ENCODE measurements around the gene ZBED4.

ZBED4 gene

GRCh38 chr22:49925525-49926128 lies 72.0 kb downstream of the ZBED4 start:
- H3K9me3 ChIP-seq (ENCODE audit: control insufficient read depth, low read length), result no peaks in the 10 kb centered on the region
- peaks cover 7% of the 10 kb centered on the region for H3K27me3 ChIP-seq (ENCODE audit: control insufficient read depth, insufficient read depth, low read length)
- no peak overlapping the region for H3K9ac ChIP-seq (ENCODE audit: low read length)
- H3K36me3 ChIP-seq (ENCODE audit: control insufficient read depth, insufficient read depth, low read length), result no peaks in the 10 kb centered on the region
- H3K4me1 ChIP-seq (ENCODE audit: control insufficient read depth, insufficient read depth, low read length), result peaks cover 11% of the 10 kb centered on the region
- H3K4me3 ChIP-seq (ENCODE audit: low read length), result no peak overlapping the region

DNA sequence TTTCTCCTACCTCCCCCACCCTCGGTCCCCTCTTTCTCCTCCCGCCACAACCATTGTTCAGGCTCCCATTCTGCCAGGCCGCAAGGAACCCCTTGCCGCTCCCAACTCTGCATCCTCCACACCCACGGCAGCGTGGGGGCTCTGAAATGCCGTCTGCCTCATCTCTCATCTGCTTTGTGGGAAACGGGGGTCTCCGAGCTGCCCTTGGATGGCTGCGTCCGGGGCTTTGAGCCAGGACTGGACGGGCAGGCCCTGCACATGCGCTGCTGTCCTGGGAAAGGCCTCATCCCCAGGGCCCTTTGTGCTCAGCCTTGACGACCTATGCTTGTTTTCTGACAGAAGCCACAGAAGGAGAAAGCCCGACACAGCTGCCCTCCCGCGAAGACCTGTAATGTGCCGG lies 73.3 kb downstream of the ZBED4 start:
- Histone ChIP-seq H3K36me3 (ENCODE audit: control insufficient read depth, insufficient read depth, low read length) (no peaks in the 10 kb centered on the region), H3K9ac (ENCODE audit: low read length) (no peak overlapping the region), H3K9me3 (ENCODE audit: control insufficient read depth, low read length) (no peaks in the 10 kb centered on the region), H3K4me3 (ENCODE audit: low read length) (no peak overlapping the region), H3K4me1 (ENCODE audit: control insufficient read depth, insufficient read depth, low read length) (peaks cover 22% of the 10 kb centered on the region), H3K27me3 (ENCODE audit: control insufficient read depth, insufficient read depth, low read length) (peaks cover 7% of the 10 kb centered on the region)

GRCh38 chr22:49927483-49928184 lies 74.0 kb downstream of the ZBED4 start:
- peaks cover 22% of the 10 kb centered on the region for H3K4me1 ChIP-seq (ENCODE audit: control insufficient read depth, insufficient read depth, low read length)
- no peaks in the 10 kb centered on the region for H3K36me3 ChIP-seq (ENCODE audit: control insufficient read depth, insufficient read depth, low read length)
- H3K9ac ChIP-seq (ENCODE audit: low read length), result no peak overlapping the region
- H3K4me3 ChIP-seq (ENCODE audit: low read length), result no peak overlapping the region
- H3K27me3 ChIP-seq (ENCODE audit: control insufficient read depth, insufficient read depth, low read length), result peaks cover 7% of the 10 kb centered on the region
- H3K9me3 ChIP-seq (ENCODE audit: control insufficient read depth, low read length), result no peaks in the 10 kb centered on the region

DNA sequence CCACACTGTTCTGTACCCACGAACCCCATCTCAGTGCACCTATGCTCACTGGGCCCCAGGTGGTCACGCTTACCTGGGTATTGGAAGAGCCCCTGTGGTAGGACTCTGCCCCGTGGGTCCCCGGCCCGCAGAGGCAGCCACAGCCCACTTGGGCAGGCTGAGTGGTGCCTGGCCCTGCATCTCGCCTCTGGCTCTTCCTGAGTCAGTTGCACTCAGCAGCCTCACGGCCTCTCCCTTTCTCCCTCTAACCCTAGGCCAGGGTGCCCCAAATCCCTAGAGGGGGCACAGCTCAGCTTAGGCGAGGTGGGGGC lies 74.5 kb downstream of the ZBED4 start:
- Histone ChIP-seq H3K36me3 (ENCODE audit: control insufficient read depth, insufficient read depth, low read length) (no peaks in the 10 kb centered on the region), H3K9ac (ENCODE audit: low read length) (no peak overlapping the region), H3K9me3 (ENCODE audit: control insufficient read depth, low read length) (no peaks in the 10 kb centered on the region), H3K4me1 (ENCODE audit: control insufficient read depth, insufficient read depth, low read length) (peaks cover 22% of the 10 kb centered on the region), H3K4me3 (ENCODE audit: low read length) (no peak overlapping the region), H3K27me3 (ENCODE audit: control insufficient read depth, insufficient read depth, low read length) (peaks cover 7% of the 10 kb centered on the region)

- Histone ChIP-seq H3K4me1 (ENCODE audit: control insufficient read depth, insufficient read depth, low read length) (peaks cover 27% of the 10 kb centered on the region), H3K4me3 (ENCODE audit: low read length) (no peak overlapping the region), H3K36me3 (ENCODE audit: control insufficient read depth, insufficient read depth, low read length) (no peaks in the 10 kb centered on the region), H3K9me3 (ENCODE audit: control insufficient read depth, low read length) (no peaks in the 10 kb centered on the region), H3K9ac (ENCODE audit: low read length) (no peak overlapping the region), H3K27me3 (ENCODE audit: control insufficient read depth, insufficient read depth, low read length) (peaks cover 7% of the 10 kb centered on the region)
Measured at GRCh38 chr22:49928555-49929210, 75.0 kb downstream of the ZBED4 start.

DNA sequence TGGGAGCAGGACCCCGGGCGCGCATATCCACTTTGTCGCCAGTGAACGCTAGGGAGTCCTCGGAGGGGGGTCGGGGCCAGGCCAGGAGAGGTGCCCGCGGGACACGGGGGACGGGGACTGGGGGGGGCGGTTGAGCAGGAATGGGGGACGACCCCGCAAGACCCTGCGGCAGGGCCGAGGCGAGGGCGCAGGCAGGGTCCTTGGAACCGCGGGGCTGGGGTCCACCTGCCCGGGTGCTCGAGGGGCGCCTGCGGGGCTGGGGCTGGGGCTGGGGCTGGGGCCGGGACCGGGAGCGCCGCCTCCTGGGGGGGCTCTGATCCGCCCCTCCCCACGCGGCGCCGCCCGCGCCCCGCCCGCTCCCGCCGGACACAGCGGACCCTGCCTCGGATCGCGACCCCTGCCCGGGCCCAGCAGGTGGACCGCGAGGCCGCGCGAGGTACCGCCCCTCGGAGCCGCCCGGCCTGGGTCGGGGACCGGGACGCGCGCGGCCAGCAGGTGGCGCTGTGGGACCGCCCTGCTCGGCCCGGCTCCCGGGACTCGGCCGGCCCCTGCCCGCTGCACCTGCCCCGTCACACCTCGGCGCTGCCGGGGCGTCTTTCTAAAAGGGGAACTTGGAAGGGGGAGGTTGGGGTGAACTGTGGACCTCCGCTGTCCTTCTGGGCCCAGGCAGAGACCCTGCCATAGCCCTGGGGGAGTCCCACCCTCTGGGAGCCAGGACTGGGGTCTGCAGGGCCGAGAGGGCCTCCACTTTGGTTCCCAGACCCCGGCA lies 75.8 kb downstream of the ZBED4 start:
- Histone ChIP-seq H3K9ac (ENCODE audit: low read length) (no peak overlapping the region), H3K4me1 (ENCODE audit: control insufficient read depth, insufficient read depth, low read length) (peaks cover 34% of the 10 kb centered on the region), H3K9me3 (ENCODE audit: control insufficient read depth, low read length) (no peaks in the 10 kb centered on the region), H3K27me3 (ENCODE audit: control insufficient read depth, insufficient read depth, low read length) (peaks cover 7% of the 10 kb centered on the region), H3K36me3 (ENCODE audit: control insufficient read depth, insufficient read depth, low read length) (no peaks in the 10 kb centered on the region), H3K4me3 (ENCODE audit: low read length) (no peak overlapping the region)

GRCh38 chr22:49929994-49930575 lies 76.4 kb downstream of the ZBED4 start:
- Histone ChIP-seq H3K27me3 (ENCODE audit: control insufficient read depth, insufficient read depth, low read length) (peaks cover 7% of the 10 kb centered on the region), H3K4me1 (ENCODE audit: control insufficient read depth, insufficient read depth, low read length) (peaks cover 41% of the 10 kb centered on the region), H3K36me3 (ENCODE audit: control insufficient read depth, insufficient read depth, low read length) (no peaks in the 10 kb centered on the region), H3K9me3 (ENCODE audit: control insufficient read depth, low read length) (no peaks in the 10 kb centered on the region), H3K4me3 (ENCODE audit: low read length) (no peak overlapping the region), H3K9ac (ENCODE audit: low read length) (no peak overlapping the region)

- H3K27me3 ChIP-seq (ENCODE audit: control insufficient read depth, insufficient read depth, low read length), result peaks cover 7% of the 10 kb centered on the region
- H3K4me1 ChIP-seq (ENCODE audit: control insufficient read depth, insufficient read depth, low read length), result peaks cover 41% of the 10 kb centered on the region
- no peaks in the 10 kb centered on the region for H3K9me3 ChIP-seq (ENCODE audit: control insufficient read depth, low read length)
- no peaks in the 10 kb centered on the region for H3K36me3 ChIP-seq (ENCODE audit: control insufficient read depth, insufficient read depth, low read length)
- no peak overlapping the region for H3K4me3 ChIP-seq (ENCODE audit: low read length)
- H3K9ac ChIP-seq (ENCODE audit: low read length), result no peak overlapping the region
Measured at GRCh38 chr22:49930596-49931412, 77.2 kb downstream of the ZBED4 start.

DNA sequence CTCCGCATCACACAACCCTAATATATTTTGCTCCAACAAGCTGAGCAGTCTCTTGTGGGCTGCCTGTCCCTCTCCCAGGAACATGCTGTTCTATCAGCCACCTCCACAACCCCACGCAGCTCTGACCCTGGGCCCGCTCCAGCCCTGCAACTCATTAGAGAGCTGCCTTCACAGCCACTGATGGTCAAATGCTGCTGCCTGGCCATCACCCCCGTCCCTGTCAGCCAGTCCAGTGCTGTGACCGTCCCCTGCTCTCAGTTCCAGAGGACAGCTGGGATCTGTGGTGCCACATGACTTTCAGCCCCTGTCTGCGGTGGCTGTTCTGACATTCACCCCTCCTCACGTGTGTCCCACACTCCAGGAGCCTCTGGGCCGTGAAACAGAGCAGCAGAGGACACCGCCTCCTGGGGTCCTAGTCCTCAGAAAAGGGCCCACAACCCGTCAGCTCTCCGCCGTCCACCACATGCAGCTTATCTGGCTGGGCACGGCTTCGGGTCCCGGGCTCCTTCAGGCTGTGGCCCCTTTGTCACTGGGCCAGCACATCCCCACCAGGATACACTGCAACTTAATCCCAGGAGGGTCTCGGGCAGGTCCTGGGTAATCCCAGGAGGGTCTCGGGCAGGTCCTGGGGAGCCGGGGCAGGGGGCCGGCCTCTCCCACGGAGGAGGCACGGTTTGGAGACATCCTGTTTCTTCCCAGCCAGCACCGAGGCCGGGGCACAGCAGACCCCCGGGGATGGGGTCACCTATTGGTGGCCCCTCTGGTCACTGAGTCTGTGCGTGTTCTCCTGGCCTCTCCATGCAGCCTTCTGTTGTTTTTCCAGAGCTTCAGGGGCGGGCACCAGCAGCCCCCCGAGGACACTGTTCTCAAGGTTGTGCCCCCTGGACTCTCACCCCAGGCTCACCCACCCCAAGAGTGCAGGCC lies 79.9 kb downstream of the ZBED4 start:
- Histone ChIP-seq H3K4me1 (ENCODE audit: control insufficient read depth, insufficient read depth, low read length) (peaks cover 60% of the 10 kb centered on the region), H3K36me3 (ENCODE audit: control insufficient read depth, insufficient read depth, low read length) (no peaks in the 10 kb centered on the region), H3K9me3 (ENCODE audit: control insufficient read depth, low read length) (no peaks in the 10 kb centered on the region), H3K27me3 (ENCODE audit: control insufficient read depth, insufficient read depth, low read length) (peaks cover 7% of the 10 kb centered on the region), H3K4me3 (ENCODE audit: low read length) (no peak overlapping the region), H3K9ac (ENCODE audit: low read length) (peak overlapping the region; percentile 70)

DNA sequence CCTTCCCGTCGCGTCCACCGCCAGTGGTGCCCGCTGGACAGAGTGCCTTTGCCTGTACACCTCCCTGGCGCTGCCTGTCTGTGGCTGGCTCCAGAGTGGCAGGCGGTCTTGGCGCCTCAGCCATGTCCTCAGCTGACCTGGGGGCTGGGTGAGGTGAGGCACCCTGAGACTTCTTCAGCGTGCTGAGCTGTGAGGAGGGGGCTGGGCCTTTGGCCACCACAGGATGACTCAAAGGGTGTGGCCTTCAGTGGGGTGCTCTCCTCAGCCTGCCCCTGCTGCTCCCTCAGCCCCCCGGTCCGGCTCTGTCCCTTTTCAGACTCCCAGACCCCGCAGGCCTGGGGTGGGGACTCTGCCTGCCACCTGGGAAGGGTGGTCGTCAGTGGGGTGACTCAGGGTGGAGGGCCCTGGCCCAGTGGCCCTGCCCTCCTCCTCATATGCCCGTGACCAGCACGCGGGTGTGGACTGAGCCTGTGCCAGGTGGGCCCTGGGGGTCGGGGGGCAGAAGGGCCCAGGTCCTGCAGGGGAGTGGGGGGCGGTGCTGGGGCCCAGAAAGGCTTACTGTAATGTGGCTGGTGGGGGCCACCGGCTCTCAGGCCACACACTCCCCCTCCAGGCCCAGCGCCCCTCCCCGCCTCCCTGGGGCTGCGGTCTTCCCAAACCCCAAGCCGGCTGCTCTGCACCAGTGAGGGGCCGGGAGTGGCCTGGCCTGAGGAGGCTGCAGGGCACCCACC lies 80.7 kb downstream of the ZBED4 start:
- H3K36me3 ChIP-seq (ENCODE audit: control insufficient read depth, insufficient read depth, low read length), result no peaks in the 10 kb centered on the region
- no peaks in the 10 kb centered on the region for H3K9me3 ChIP-seq (ENCODE audit: control insufficient read depth, low read length)
- peaks cover 64% of the 10 kb centered on the region for H3K4me1 ChIP-seq (ENCODE audit: control insufficient read depth, insufficient read depth, low read length)
- peak overlapping the region; percentile 19 for H3K4me3 ChIP-seq (ENCODE audit: low read length)
- H3K27me3 ChIP-seq (ENCODE audit: control insufficient read depth, insufficient read depth, low read length), result peaks cover 7% of the 10 kb centered on the region
- peak overlapping the region; percentile 70 for H3K9ac ChIP-seq (ENCODE audit: low read length)

Measured in mucosa of stomach (tissue), 1 donor.